Osteocyte (in vitro differentiated cells): ENCODE data around the gene TMEM87B. TPM values are rescaled to one million over a fixed set of nuclear protein-coding genes. Genes with fewer than 3 reads are reported as not detected.

Experiments
- DNase-seq: peaks from one replicate; pipeline ENCODE4 v3.0.0; 2021; ENCODE audit warnings: mixed read lengths; ENCODE audit not compliant: unreplicated experiment; ENCODE audit errors: extremely low spot score
- H3K27ac Mint-ChIP-seq: one replicate; pipeline ENCODE4 v1.8.0; 2021; ENCODE audit warnings: mild to moderate bottlenecking, mixed read lengths; ENCODE audit not compliant: unreplicated experiment
- H3K27me3 Mint-ChIP-seq: one replicate; pipeline ENCODE4 v1.8.0; 2021; ENCODE audit warnings: mixed read lengths; ENCODE audit not compliant: unreplicated experiment
- H3K36me3 Mint-ChIP-seq: one replicate; pipeline ENCODE4 v1.8.0; 2021; ENCODE audit warnings: mixed read lengths; ENCODE audit not compliant: unreplicated experiment
- H3K4me1 Mint-ChIP-seq: one replicate; pipeline ENCODE4 v1.8.0; 2021; ENCODE audit warnings: mixed read lengths; ENCODE audit not compliant: unreplicated experiment
- H3K4me3 Mint-ChIP-seq: one replicate; pipeline ENCODE4 v1.8.0; 2021; ENCODE audit warnings: mild to moderate bottlenecking, moderate library complexity, mixed read lengths; ENCODE audit not compliant: unreplicated experiment
- H3K9me3 Mint-ChIP-seq: one replicate; pipeline ENCODE4 v1.8.0; 2021; ENCODE audit warnings: mixed read lengths; ENCODE audit not compliant: unreplicated experiment
- total RNA-seq: library from RNA; stranded (reverse); gene quantifications from 2 replicates; pipeline ENCODE4 v1.2.1, GENCODE V29; 2021
- TF ChIP-seq, protein P1 (sequence below): fragments of 200-600 bp; sonication (generic); IDR thresholded peaks from 2 replicates; pipeline ENCODE4 v1.5.0; 2021; ENCODE audit warnings: antibody characterized with exemption, mild to moderate bottlenecking, moderate library complexity

TMEM87B gene
- total RNA-seq, 1 donor from 2014 or later = 10.4 TPM

DNA sequence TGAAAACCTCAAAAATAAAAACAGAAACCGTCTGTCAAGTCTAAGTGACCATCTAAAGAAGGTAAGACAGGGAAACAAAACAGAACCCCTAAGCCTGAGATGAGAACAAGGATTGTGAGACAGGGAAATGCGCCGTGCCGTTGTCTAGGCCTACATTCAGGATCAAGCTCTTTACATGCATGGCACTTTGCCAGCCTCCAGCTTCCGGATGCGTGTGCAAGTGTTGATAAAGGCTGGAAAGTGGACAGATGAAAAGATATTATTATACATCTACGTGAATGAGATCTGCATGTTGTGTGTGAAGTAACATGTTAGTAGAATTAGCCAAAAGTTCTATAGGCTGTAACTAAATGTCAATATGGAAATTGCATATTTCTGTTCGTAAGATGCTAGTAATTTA is 28.6 kb upstream of the TMEM87B start:
- H3K36me3 Mint-ChIP-seq = no peaks in the 10 kb centered on the region
- H3K27ac Mint-ChIP-seq = no peak overlapping the region
- H3K27me3 Mint-ChIP-seq = peaks cover 19% of the 10 kb centered on the region
- DNase-seq = no peak
- H3K9me3 Mint-ChIP-seq = peaks cover 3% of the 10 kb centered on the region
- no peak overlapping the region for H3K4me3 Mint-ChIP-seq
- TF ChIP-seq, protein P1, sequence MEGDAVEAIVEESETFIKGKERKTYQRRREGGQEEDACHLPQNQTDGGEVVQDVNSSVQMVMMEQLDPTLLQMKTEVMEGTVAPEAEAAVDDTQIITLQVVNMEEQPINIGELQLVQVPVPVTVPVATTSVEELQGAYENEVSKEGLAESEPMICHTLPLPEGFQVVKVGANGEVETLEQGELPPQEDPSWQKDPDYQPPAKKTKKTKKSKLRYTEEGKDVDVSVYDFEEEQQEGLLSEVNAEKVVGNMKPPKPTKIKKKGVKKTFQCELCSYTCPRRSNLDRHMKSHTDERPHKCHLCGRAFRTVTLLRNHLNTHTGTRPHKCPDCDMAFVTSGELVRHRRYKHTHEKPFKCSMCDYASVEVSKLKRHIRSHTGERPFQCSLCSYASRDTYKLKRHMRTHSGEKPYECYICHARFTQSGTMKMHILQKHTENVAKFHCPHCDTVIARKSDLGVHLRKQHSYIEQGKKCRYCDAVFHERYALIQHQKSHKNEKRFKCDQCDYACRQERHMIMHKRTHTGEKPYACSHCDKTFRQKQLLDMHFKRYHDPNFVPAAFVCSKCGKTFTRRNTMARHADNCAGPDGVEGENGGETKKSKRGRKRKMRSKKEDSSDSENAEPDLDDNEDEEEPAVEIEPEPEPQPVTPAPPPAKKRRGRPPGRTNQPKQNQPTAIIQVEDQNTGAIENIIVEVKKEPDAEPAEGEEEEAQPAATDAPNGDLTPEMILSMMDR = no peak
- peaks cover 2% of the 10 kb centered on the region for H3K4me1 Mint-ChIP-seq

DNA sequence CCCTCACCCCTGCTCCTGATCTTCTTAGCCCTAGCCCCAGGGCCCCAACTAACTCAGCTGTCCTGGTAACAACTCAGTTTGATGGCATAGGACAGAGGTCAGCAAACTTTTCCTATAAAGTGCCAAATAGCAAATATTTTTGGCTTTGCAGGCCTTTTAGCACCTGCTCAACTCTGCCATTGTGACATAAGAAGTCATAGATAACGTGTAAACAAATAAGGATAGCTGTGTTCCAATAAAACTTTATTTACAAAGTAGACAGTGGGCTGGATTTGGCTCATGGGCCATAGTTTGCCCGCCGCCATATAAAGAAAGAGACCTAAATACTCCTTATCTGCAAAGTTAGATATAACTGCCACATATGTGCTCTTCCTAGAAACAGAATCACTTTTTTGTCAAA is 27.3 kb upstream of the TMEM87B start:
- Mint-ChIP-seq H3K27me3 (peaks cover 12% of the 10 kb centered on the region), H3K9me3 (peaks cover 3% of the 10 kb centered on the region), H3K27ac (no peak overlapping the region), H3K4me3 (no peak overlapping the region), H3K4me1 (peaks cover 15% of the 10 kb centered on the region), H3K36me3 (no peaks in the 10 kb centered on the region)
- DNase-seq = no peak
- TF ChIP-seq, protein P1 = no peak

DNA sequence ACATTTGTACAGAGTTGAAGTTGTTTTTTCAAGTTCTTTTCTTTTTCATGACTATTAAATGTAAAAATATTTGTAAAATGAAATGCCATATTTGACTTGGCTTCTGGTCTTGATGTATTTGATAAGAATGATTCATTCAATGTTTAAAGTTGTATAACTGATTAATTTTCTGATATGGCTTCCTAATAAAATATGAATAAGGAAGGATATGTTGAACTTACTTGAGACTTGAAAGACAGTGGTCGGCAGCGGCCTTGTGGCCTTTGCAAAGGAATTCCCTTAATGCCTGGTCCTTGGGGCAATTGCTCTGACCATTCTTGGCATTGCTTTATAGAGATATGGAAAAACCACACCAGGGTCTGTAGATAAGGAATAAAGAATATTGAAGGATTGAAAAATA is 25.9 kb upstream of the TMEM87B start:
- no peak overlapping the region for H3K27ac Mint-ChIP-seq
- peaks cover 12% of the 10 kb centered on the region for H3K27me3 Mint-ChIP-seq
- no peak for DNase-seq
- no peaks in the 10 kb centered on the region for H3K36me3 Mint-ChIP-seq
- TF ChIP-seq, protein P1 = no peak
- no peak overlapping the region for H3K4me3 Mint-ChIP-seq
- H3K4me1 Mint-ChIP-seq = peaks cover 25% of the 10 kb centered on the region
- peaks cover 3% of the 10 kb centered on the region for H3K9me3 Mint-ChIP-seq

DNA sequence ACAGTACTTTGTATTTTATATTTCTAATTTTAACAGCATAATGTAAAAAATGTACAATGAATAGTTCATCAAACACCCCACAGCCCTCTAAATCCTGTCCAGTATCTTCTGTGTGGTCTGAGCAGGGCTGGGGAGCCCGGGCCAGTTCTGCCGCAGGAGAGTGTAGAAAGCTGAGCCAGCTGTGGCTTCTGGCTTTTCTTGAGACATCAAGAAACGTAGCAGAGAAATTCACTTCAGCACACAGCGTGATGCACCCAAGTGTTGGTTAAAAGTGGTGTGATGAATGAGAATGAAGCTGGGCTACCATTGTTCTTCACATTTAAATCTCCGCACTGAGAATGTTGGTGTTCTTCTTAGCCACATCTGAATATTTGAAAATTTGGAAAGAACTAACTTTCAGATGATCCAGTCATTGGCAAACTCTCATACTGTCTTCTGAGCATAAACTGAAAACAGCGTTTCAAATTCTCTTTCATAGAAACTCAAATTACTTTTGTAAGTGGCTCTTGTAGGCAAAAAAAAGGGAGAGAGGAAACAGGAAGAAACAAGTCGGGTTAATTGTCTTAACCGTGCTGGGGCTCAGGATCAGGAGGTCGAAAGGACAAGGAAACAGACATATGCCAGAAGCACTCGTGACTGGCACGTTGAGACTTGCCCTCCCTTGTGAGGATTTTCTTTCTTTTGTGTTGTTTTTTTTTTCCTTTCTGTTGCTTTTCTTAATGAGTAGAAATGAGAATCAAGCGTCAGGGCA is 23.4 kb upstream of the TMEM87B start:
- no peak overlapping the region for H3K4me3 Mint-ChIP-seq
- H3K4me1 Mint-ChIP-seq = peaks cover 25% of the 10 kb centered on the region
- H3K27ac Mint-ChIP-seq = peak overlapping the region; percentile 21

DNA sequence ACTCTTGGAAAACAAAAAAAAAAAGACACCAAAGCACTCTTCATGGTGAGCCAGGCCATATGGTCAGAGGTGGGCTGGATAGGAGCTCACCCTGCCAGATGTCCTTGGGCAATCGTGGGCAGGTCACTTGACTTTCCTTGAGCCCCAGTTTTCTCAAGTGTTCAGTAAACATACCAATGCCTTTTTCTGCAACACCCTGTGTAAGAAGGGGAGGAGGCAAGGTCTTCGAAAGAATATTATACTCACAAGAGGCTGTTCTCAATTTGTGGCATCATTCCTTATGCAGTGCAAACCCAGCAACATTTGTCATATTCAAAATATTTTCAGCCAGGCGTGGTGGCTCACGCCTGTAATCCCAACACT is 22.9 kb upstream of the TMEM87B start:
- Mint-ChIP-seq H3K27me3 (peaks cover 12% of the 10 kb centered on the region), H3K27ac (peak overlapping the region; percentile 21), H3K9me3 (peaks cover 5% of the 10 kb centered on the region), H3K4me1 (peaks cover 25% of the 10 kb centered on the region), H3K4me3 (no peak overlapping the region), H3K36me3 (peaks cover 2% of the 10 kb centered on the region)
- TF ChIP-seq, protein P1 = no peak
- DNase-seq = no peak

More for the DNA sequence above, 23.4 kb upstream of the TMEM87B start:
- Mint-ChIP-seq H3K36me3 (peaks cover 2% of the 10 kb centered on the region), H3K27me3 (peaks cover 12% of the 10 kb centered on the region), H3K9me3 (peaks cover 3% of the 10 kb centered on the region)
- DNase-seq = no peak
- TF ChIP-seq, protein P1 = no peak
